Pons (tissue), 1 donor: ENCODE results near the gene JKAMP.

Experiments
- DNase-seq: peaks from one replicate; pipeline ENCODE4 v3.0.0-alpha.2; 2016; ENCODE audit warnings: low spot score

Gene JKAMP

DNA sequence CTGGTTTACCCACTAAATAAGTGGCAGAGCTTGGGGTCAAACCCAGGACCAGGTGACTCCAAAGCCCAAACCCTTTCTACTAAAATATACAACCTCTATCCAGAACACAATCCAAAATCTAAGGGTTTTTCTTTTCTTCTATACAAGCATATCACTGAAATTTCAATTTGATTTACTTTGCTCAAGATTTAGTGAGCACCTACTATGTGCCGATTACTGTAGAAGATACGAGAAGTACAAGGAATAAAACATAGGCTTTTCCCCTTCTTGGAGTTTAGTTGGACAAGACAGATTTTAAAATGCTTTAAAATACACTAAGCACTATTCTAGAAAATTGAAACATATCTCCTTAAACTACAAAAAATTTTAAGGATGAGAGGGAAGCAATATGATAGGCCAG is 2.9 kb upstream of the JKAMP start:
- no peak for DNase-seq

GRCh38 chr14:59481871-59482540 is 2.3 kb upstream of the JKAMP start:
- DNase-seq = no peak

GRCh38 chr14:59482541-59483331 is 1.6 kb upstream of the JKAMP start:
- peak; percentile 41 for DNase-seq

DNA sequence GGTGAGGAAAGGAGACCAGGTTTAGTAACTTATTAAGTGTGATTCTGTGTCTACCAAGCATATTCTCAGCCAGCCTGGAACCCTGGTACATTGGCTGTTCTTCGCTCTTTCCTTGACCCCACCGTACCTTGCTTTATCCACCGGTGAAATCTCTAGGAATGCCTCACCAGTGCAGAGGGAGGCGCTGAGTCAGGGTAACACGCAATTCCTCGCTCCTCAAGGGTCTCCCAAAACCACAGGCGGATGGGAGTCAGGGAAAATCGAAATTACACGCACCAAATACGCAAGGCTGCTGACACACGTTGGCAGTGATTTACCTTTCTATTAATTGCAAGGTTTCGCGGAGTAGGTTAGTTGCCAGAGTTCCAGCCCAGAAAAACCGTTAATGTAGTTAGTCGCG is 954 bp upstream of the JKAMP start:
- DNase-seq = peak; percentile 20

DNA sequence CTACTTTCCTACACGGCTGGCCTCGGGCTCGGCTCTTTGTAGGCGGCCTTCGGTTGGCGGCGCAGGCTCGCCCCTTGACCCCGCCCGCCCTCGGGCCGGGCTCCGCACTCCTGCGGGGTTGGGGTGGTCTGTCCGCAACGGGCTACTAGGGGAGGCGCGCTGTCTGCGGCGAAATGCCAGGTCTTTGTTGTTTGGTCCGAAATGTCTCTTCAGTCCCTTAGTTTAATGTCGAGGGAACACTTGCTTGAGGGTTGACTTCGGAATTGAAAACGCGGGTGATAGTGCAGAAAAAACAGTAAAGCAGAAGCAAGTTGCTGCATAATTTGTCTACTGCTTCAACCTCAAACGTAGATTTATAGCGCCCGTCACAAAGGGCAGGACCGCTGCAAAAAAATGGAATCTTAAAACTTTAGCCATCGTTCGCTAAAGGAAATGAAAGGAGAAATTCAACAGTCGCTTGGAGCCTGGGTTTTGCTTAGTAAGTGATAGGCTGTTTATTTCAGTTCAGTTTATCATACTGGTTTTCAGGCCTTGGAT is 390 bp downstream of the JKAMP start:
- no peak for DNase-seq

GRCh38 chr14:59490756-59491155 is 6.4 kb downstream of the JKAMP start:
- no peak for DNase-seq

DNA sequence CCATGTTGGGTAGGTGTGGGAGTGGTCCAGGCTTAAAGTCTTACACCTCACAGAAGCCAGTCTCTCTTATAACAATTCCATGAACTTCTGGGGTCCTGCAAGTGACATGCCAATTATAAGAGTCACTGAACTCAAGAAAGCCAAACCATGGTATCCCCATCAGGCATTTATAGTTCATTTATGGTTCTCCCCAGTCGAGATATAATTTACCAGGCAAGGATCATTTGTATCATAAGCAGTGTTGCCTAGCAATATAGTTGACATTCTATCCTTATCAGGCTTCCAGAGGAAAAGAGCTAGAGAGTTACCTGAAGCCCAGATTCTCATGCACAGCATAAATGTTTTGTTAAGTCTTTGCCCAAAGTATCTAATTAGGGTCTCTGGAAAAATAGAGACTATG is 8.1 kb downstream of the JKAMP start:
- DNase-seq = no peak

- DNase-seq = no peak
These were observed 16.4 kb downstream of the JKAMP start for GRCh38 chr14:59500732-59501131.

- DNase-seq = no peak
These were observed 18.9 kb downstream of the JKAMP start for GRCh38 chr14:59503256-59503655.

- peak; percentile 55 for DNase-seq
These were observed 22.9 kb downstream of the JKAMP start for GRCh38 chr14:59507063-59507751.

- no peak for DNase-seq
These were observed 23.4 kb downstream of the JKAMP start for GRCh38 chr14:59507752-59508103.

GRCh38 chr14:59509101-59509500 is 24.8 kb downstream of the JKAMP start:
- no peak for DNase-seq

DNA sequence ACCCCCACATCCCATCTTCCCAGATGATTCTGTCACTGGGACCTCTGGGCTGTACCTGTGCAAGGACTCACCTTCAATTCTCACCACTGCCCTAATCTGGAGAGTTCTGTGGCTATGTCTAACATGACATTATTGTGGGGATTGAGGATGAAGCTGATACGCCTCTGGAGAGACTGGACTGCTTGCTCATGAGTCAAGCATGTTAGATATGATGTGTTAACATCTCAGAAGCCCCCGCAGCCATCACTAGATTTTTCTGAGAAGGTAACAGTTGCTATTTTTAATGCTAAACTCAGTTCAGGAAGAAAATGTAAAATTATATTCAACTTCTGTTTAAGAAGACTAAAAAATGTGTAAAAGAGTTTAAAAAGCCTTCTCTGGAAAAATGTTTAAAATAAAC is 25.7 kb downstream of the JKAMP start:
- no peak for DNase-seq

GRCh38 chr14:59510966-59511365 is 26.6 kb downstream of the JKAMP start:
- no peak for DNase-seq

DNA sequence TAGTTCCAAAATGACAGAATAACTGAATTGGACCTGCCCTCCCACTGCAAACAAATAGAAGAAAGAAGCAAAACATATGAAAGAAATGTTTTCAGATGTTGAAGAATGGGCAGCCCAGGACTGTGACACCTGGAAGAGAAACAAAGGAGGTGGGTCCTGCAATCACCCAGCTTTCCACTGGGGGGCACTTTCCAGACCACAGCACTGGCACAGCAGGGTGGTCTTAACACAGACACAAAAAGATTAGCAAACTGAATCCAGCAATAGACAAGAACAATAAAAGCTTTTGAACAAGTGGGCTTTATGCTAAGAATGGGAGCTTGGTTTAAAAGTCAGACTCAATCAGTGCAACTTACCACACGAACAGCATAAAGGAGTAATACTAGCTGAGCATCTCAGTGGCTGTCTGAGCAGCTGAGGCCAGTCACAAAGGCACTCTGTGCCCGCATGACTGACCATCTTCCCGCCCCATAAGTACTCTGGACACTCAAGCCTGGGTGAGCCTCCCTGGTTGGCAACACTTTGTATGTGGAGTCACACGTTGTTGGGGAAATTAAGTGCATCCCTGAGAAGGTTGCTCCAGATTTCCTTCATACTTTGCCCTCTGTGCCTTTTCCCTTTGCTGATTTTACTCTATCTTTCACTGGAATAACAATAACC is 27.7 kb downstream of the JKAMP start:
- no peak for DNase-seq

DNA sequence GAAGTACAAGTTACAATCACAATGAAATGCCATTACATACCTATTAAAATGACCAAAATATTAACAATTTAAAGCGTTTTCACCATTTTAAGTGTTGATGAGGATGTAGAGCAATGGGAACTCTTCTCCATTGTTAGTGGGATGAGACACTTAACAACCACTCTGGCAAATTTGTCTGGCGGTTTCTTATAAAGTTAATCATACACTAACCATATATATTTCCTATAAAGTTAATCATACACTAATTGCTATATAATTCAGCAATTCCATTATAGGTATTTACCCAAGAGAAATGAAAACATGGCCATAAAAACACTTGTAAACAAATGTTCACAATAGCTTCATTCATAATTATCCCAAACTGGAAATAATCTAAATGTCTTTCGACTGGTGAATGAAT is 35.9 kb downstream of the JKAMP start:
- no peak for DNase-seq

GRCh38 chr14:59529189-59529588 is 44.9 kb downstream of the JKAMP start:
- no peak for DNase-seq

DNA sequence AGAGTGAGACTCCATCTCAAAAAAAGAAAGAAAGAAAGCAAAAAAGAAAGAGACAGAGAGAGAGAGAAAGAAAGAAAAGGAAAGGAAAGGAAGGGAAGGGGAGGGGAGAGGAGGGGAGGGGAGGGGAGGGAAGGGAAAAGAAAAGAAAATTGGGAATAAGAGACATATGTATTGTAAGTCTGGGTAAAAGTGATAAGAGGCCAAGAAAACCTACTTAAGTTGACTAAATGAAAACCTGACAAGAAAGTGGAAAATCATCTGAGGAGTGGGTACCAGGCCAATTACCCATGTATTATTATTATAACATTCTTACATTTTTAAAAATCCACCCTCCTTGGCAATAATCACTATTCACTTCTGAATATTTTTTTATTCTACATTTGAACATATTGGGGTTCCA is 46.0 kb downstream of the JKAMP start:
- no peak for DNase-seq

GRCh38 chr14:59532419-59532818 is 48.1 kb downstream of the JKAMP start:
- DNase-seq = no peak

GRCh38 chr14:59534361-59534987 is 50.2 kb downstream of the JKAMP start:
- no peak for DNase-seq

GRCh38 chr14:59537476-59537875 is 53.2 kb downstream of the JKAMP start:
- no peak for DNase-seq

GRCh38 chr14:59538936-59539335 is 54.6 kb downstream of the JKAMP start:
- DNase-seq = no peak
